Measurements from ENCODE around the gene MRPS6.

DNA sequence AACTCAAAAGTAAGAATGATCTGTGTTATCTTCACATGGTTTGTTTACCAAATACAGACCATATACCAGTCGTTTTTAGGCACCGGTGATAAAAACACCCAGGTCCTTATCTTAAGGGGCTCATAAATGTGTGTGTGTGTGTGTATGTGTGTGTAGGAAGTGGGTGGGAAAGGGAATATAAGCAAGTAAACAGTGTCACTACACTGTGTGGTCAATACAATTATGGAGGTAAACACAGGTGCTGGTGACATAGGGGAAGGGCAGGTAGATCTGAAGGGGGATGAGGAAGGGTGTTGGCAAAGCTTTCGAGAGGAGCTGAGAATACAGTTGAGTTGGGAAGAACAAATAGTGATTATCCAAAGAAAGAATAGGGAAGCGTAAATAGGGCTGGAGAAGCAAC, 19.1 kb upstream of the MRPS6 start:
- TF ChIP-seq CTCF (IDR thresholded peaks at IDR 0.05) (no peak), POLR2A (IDR thresholded peaks at IDR 0.05) (no peak)
